Ascending aorta (tissue), 2 donors: Measurements from ENCODE around the gene TMEM208. TPM values are rescaled to one million over a fixed set of nuclear protein-coding genes. Genes with fewer than 3 reads are reported as not detected.
A peak's percentile ranks its signal among the peaks of the same experiment; 100 is the strongest.

Experiments used
- DNase-seq, 2 donors: peaks; one replicate each; pipeline ENCODE4 v3.0.0-alpha.2; 2019; ENCODE audit warnings: low spot score in 2 of 2
- H3K27ac ChIP-seq, 2 donors: fragments of 200-600 bp; sonication (generic); one replicate each; pipeline ENCODE4 v1.5.1; 2016 to 2017; ENCODE audit warnings: mild to moderate bottlenecking in 1 of 2
- H3K27me3 ChIP-seq: fragments of 200-600 bp; sonication (generic); one replicate; pipeline ENCODE4 v1.5.1; 2017
- H3K36me3 ChIP-seq, 2 donors: fragments of 200-600 bp; sonication (generic); one replicate each; pipeline ENCODE4 v1.5.1; 2016
- H3K4me1 ChIP-seq, 2 donors: fragments of 200-600 bp; sonication (generic); one replicate each; pipeline ENCODE4 v1.5.1; 2016 to 2017; ENCODE audit warnings: mild to moderate bottlenecking in 1 of 2
- H3K4me3 ChIP-seq, 2 donors: fragments of 200-600 bp; sonication (generic); one replicate each; pipeline ENCODE4 v1.5.1; 2016 to 2017; ENCODE audit warnings: mild to moderate bottlenecking in 1 of 2
- H3K9me3 ChIP-seq, 2 donors: fragments of 200-600 bp; sonication (generic); one replicate each; pipeline ENCODE4 v1.5.1; 2016
- CTCF ChIP-seq, 3 experiments: fragments of 200-600 bp in 2 of 3; fragments of 450-650 bp in 1 of 3; sonication (generic) in 2 of 3; IDR thresholded peaks; one replicate each; pipeline ENCODE4 v1.5.1; 2016 to 2019; ENCODE audit warnings: antibody characterized with exemption in 3 of 3, mild to moderate bottlenecking in 1 of 3, moderate library complexity in 1 of 3
- intact Hi-C: fragments of 100-400 bp; cut with DNase I; formaldehyde crosslinking; loops from one replicate; pipeline ENCODE4 v1.15.1; 2023
- total RNA-seq: library from RNA; depleted of rRNA; stranded (reverse); fragments of >200 nt; gene quantifications from one replicate; pipeline ENCODE4 v1.1.0, GENCODE V29; 2016

TMEM208 gene
- total RNA-seq = 8.3 TPM

GRCh38 chr16:67226804-67227566 lies at the start of gene TMEM208:
Gene TMEM208, plus strand, starts transcription at chr16:67227130. Its CDS starts 89 bp downstream, at chr16:67227219.
- Histone ChIP-seq H3K4me3 (peak within 1 kb of the TSS; percentile 87 to 96), H3K27me3 (no peaks in the 10 kb centered on the region), H3K36me3 (peaks cover 38 to 44% of the 10 kb centered on the region in 2 donors), H3K4me1 (peaks cover 6 to 15% of the 10 kb centered on the region in 2 donors), H3K9me3 (no peaks in the 10 kb centered on the region), H3K27ac (peak within 1 kb of the TSS; percentile 80 to 88)
- intact Hi-C loops = loop anchor here (1.0 to 2.0 kb wide), 2 partner anchors 20 to 34 kb away; partner anchors contain the start of genes E2F4 and FHOD1
- TF ChIP-seq CTCF (IDR thresholded peaks at IDR 0.05) = peak in 1 of 3 experiments; percentile 23
- DNase-seq = peak; percentile 95 to 99

GRCh38 chr16:67177743-67178699 lies 48.9 kb upstream of the TMEM208 start:
- Histone ChIP-seq H3K27ac (peak overlapping the region in 1 of 2 donors; percentile 41), H3K36me3 (no peaks in the 10 kb centered on the region), H3K4me1 (peaks cover 17 to 33% of the 10 kb centered on the region in 2 donors), H3K4me3 (peak overlapping the region; percentile 45 to 60), H3K27me3 (no peaks in the 10 kb centered on the region), H3K9me3 (no peaks in the 10 kb centered on the region)
- TF ChIP-seq CTCF (IDR thresholded peaks at IDR 0.05) = no peak
- intact Hi-C loops = no loop called here
- DNase-seq = no peak

GRCh38 chr16:67179421-67180080 lies 47.4 kb upstream of the TMEM208 start:
- no peak for DNase-seq
- H3K27ac ChIP-seq = no peak overlapping the region
- intact Hi-C loops = no loop called here

GRCh38 chr16:67180166-67180565 lies 46.8 kb upstream of the TMEM208 start:
- intact Hi-C loops = no loop called here
- Histone ChIP-seq H3K4me3 (no peak overlapping the region), H3K27me3 (no peaks in the 10 kb centered on the region), H3K9me3 (no peaks in the 10 kb centered on the region), H3K4me1 (peaks cover 16 to 29% of the 10 kb centered on the region in 2 donors), H3K36me3 (no peaks in the 10 kb centered on the region), H3K27ac (no peak overlapping the region)
- TF ChIP-seq CTCF (IDR thresholded peaks at IDR 0.05) = no peak
- no peak for DNase-seq

More at GRCh38 chr16:67179421-67180080, 47.4 kb upstream of the TMEM208 start:
- Histone ChIP-seq H3K27me3 (no peaks in the 10 kb centered on the region), H3K9me3 (no peaks in the 10 kb centered on the region), H3K4me3 (no peak overlapping the region), H3K4me1 (peaks cover 14 to 29% of the 10 kb centered on the region in 2 donors), H3K36me3 (no peaks in the 10 kb centered on the region)
- no peak for TF ChIP-seq CTCF (IDR thresholded peaks at IDR 0.05)

GRCh38 chr16:67181346-67181745 lies 45.6 kb upstream of the TMEM208 start:
- peak overlapping the region; percentile 22 to 27 for H3K27ac ChIP-seq
- no peak for DNase-seq
- no peak for TF ChIP-seq CTCF (IDR thresholded peaks at IDR 0.05)
- no peak overlapping the region for H3K4me3 ChIP-seq
- H3K4me1 ChIP-seq = peaks cover 21 to 33% of the 10 kb centered on the region in 2 donors
- no peaks in the 10 kb centered on the region for H3K27me3 ChIP-seq
- no peaks in the 10 kb centered on the region for H3K9me3 ChIP-seq
- no peaks in the 10 kb centered on the region for H3K36me3 ChIP-seq
- intact Hi-C loops = no loop called here
